Neural cell (in vitro differentiated cells): ENCODE data around the gene SMU1.

Source experiments
- EP300 ChIP-seq: fragments of 450-650 bp; conservative IDR thresholded peaks from 2 replicates; pipeline ENCODE4 v1.6.1; 2014; ENCODE audit warnings: antibody characterized with exemption, mild to moderate bottlenecking, moderate library complexity; ENCODE audit not compliant: poor library complexity, severe bottlenecking
- EZH2 ChIP-seq: fragments of 200-600, 300-800 bp; shearing (Covaris generic), sonication (generic); IDR thresholded peaks from 2 replicates; pipeline ENCODE4 v1.6.1; 2014; ENCODE audit warnings: antibody characterized with exemption, low read length, borderline replicate concordance, mild to moderate bottlenecking; ENCODE audit not compliant: insufficient read depth, poor library complexity, severe bottlenecking
- MXI1 ChIP-seq: fragments of 450-650 bp; conservative IDR thresholded peaks from 2 replicates; pipeline ENCODE4 v1.6.1; 2014; ENCODE audit warnings: antibody characterized with exemption, mild to moderate bottlenecking; ENCODE audit not compliant: poor library complexity, severe bottlenecking
- POLR2AphosphoS5 ChIP-seq: IDR thresholded peaks from 2 replicates; pipeline ENCODE4 v1.6.1; 2012
- RAD21 ChIP-seq: fragments of 450-650 bp; conservative IDR thresholded peaks from 2 replicates; pipeline ENCODE4 v1.6.1; 2014; ENCODE audit warnings: antibody characterized with exemption, mild to moderate bottlenecking, moderate library complexity
- REST ChIP-seq: IDR thresholded peaks from 2 replicates; pipeline ENCODE4 v1.6.1; 2012; ENCODE audit warnings: borderline replicate concordance
- TF ChIP-seq, protein P1 (sequence below): fragments of 450-650 bp; IDR thresholded peaks from 2 replicates; pipeline ENCODE4 v1.5.1; 2014; ENCODE audit warnings: antibody characterized with exemption, mild to moderate bottlenecking, moderate library complexity; ENCODE audit not compliant: poor library complexity, severe bottlenecking

- TF ChIP-seq EZH2: no peak
- TF ChIP-seq REST: no peak
- TF ChIP-seq, protein P1, sequence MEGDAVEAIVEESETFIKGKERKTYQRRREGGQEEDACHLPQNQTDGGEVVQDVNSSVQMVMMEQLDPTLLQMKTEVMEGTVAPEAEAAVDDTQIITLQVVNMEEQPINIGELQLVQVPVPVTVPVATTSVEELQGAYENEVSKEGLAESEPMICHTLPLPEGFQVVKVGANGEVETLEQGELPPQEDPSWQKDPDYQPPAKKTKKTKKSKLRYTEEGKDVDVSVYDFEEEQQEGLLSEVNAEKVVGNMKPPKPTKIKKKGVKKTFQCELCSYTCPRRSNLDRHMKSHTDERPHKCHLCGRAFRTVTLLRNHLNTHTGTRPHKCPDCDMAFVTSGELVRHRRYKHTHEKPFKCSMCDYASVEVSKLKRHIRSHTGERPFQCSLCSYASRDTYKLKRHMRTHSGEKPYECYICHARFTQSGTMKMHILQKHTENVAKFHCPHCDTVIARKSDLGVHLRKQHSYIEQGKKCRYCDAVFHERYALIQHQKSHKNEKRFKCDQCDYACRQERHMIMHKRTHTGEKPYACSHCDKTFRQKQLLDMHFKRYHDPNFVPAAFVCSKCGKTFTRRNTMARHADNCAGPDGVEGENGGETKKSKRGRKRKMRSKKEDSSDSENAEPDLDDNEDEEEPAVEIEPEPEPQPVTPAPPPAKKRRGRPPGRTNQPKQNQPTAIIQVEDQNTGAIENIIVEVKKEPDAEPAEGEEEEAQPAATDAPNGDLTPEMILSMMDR: no peak
- TF ChIP-seq EP300: no peak
- TF ChIP-seq MXI1: no peak
- no peak for TF ChIP-seq RAD21
- no peak for TF ChIP-seq POLR2AphosphoS5
Measured at GRCh38 chr9:33104401-33104800, 27.9 kb upstream of the SMU1 start.
